ENCODE measurements around the gene GCHFR.
A peak's percentile ranks its signal among the peaks of the same experiment; 100 is the strongest.

The GCHFR gene

DNA sequence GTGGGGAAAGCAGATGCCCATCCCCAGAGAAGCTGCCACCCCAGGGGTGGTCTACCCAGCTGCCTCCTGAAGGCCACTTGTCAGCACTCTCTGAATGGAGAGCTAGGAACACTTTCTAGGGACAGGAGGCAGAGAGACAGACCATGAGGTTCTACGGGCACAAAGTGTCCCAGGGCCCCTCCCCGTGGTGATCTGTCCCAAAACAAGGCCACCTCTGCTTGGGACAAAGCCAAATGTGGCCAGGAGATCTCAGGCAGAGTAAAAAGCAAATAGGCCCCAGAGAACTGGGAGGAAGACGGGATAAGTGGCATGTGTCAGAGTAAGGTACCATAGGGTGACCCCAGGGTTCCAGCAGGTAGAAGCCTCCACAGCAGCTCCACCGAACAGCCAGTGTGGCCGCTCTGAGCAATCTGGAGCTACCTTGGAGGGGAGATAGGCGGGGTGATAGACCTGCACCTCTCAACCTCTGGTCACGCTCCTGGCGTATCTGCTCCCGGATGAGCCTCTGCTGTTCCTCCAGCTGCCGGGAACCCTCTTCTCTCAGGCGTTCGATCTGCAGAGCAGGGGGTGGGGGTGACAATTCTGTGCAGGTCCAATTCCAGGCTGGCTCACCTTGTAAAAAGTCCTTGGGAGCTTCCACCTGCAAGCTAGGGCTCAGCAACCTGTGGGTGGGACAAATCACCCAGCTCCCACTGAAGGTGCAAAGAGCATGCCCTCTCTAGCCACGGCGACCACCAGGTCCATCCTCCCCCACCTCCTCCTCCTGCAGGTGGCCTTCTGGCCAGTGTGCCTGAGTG lies 12.1 kb downstream of the GCHFR start:
- no peak for DNase-seq (ENCODE audit: low read depth)

DNA sequence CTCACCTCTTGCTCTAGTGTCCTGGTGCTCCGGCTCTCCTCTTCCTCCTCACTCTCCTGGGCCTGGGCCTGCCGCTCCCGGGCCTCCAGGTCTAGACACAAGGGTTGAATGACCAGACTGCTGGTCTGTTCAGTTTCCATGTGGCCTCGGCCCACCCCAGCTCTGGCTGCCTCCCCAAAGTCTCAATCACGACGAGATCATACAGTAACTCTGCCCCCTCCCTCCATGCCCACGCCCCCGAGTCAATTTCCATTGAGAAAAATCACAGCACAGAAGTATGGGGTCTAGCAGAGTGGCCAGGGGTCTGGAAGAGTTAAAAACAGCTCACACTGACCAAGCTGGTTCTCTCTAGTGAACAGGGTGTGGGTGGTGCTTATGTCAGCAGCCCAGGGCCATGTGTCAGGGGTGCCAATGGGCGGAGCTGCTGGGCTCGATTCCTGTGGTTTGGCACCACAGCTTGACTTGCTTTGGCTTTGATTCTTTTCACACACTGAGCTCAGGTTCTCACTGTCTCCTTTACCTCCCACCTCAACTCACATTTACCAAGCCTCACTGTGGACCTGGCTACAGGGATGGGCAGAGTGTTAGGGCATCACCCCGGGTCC lies 12.8 kb downstream of the GCHFR start:
- peak; percentile 51 for DNase-seq (ENCODE audit: low read depth)

DNA sequence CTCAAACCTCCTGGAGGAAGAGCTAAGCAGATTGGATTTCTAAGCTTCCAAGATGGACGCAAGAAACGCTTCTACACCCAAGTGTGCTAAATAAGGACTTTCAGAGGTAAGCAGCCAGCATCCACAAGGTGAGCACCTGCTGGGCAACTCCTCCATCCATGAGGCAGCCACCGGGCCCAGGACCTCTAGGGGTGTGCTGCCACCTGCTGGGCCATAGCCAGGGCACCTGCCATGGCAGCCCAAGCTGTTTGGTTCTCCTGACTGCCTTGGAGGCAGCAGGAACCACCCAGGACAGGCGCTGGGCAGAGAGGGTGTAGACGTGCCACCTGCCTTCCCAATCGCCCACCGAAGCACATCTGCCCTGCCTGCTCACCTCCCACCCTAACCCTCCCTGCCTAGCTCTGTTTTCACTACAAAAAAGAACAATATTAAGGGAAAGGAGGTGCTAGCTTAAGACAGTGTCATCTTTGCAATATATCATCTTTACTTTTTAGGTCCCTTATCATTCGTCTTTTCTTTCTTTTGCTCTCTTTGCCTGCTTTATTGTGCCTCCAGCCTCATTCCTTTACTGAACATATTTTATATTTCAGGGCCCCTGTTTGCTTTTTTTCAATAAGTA lies 18.9 kb downstream of the GCHFR start:
- peak; percentile 65 for DNase-seq (ENCODE audit: low read depth)

DNA sequence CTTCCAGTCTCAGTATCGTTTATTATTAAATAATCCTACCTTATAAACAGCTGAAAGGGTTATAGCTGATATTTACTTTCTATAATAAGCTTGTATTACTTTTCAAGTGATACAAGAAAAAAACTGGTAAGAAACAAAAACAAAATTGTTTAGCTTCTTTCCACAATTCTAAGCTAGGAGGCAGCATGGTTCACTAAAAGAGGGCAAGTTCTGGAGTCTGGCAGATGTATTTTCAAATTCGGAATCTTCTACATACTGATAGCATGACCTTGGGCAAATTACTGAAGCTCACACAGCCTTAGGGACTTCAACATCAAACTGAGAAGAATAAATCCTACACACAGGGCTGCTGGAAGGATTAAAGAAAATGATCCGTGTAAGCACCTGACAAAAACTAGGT lies 21.3 kb downstream of the GCHFR start:
- no peak for DNase-seq (ENCODE audit: low read depth)

DNA sequence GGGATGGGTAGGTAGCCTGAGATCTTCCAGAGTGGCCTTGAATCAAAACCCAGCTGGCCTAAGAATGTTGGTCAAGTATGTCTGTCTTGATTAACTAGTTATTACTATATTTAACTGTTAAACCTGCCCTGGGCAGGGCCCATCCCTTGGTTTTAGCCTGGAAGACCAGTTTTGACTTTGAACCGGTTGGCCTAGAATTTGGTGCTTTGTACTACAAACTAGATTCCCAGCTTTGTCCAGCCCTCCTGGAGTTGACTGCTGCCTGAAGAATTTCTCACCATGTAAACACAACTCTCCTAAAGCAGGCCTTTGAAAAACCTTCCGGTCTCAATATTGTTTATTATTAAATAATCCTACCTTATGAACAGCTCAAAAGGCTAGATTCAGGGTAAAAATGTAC lies 21.9 kb downstream of the GCHFR start:
- no peak for DNase-seq (ENCODE audit: low read depth)

DNA sequence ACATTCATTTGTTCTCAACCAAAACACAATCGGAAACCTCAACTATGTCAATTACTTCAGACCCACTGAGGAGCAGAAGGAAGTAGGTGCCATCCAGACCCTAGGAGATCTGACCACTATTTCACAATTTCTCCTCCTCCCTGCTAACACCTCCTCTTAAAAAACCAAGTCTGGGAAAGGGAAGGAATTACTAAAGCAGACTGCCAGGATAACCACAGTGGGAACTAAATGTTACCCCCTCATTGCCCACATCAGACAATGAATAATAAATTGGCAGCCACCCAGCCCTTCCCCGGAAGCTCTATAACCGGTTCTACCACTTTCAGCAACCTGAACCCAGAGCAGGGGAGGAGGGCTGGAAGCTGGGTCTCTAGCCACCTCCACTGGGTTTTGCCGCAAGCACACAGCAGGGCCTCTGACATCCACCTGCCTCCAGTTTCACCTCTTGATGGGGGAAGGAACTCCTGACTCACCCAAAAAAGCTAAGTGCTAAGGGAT lies 23.5 kb downstream of the GCHFR start:
- no peak for DNase-seq (ENCODE audit: low read depth)

DNA sequence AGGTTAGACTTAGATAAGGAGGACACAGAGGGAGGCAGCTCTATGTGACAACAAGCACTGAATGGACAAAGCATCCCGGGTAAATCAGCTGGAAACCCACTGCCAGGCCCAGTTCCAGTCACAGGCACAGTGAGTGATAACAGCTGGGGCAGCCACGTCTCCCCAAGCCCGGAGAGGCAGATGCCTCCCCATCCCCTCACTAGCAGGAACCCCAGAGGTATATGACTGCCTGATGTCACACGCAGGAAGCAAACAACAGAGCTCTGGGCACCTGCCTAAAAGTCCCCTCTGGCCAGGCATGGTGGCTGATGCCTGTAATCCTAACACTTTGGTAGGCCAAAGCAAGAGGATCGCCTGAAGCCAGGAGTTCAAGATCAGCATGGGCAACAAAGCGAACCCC lies 24.1 kb downstream of the GCHFR start:
- DNase-seq (ENCODE audit: low read depth), result no peak

DNA sequence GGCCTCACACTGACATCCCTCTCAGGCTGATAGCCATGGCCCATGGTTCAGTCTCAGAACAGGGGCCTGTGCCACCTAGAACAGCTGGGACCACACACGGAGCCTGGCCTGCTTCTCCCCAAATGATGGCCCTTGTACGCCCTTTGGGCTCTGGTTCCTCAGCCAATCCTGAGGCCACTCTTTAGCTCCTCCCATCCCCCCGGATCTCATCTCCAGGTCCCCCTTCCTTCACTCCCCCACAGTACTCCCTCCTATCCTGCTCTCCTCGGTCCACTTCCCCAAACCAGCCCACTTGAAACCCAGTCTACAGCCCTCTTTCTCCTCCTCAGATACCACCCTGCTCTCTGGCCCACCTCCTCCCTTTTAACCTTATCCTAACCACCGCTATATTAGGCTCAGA lies 25.3 kb downstream of the GCHFR start:
- DNase-seq (ENCODE audit: low read depth), result no peak

DNA sequence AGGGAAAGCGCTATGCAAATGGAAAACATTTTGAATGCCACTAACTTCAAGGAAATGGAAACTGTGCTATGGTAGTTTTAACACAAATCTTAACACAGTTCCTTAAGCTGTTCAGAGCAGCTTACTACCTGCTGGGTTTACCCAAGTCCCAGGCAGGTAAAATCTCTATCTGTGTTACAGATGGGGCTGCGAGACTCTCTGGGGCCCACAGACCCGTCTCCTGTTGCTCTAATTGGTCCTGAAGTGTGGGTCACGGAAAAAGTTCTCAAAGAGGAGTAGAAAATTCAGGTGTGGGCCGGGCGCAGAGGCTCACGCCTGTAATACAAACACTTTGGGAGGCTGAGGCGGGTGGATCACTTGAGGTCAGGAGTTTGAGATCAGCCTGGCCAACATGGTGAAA lies 26.1 kb downstream of the GCHFR start:
- no peak for DNase-seq (ENCODE audit: low read depth)

DNA sequence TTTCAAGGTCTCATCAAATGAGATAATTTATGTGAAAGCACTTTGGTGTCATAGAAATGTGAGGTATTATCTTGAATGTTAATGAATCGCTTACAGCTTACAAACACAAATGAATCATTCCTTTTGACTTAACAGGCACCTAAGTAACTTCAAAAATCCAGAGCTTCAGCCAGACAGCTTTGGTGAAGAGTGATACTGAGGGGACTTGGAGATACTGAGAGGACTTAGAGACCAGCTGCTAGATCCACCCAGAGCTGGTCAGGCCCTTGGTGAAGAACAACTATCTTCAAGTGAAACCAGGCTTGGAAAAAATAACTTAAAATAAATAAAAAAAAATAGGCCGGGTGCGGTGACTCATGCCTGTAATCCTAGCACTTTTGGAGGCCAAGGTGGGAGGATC lies 26.9 kb downstream of the GCHFR start:
- no peak for DNase-seq (ENCODE audit: low read depth)

DNA sequence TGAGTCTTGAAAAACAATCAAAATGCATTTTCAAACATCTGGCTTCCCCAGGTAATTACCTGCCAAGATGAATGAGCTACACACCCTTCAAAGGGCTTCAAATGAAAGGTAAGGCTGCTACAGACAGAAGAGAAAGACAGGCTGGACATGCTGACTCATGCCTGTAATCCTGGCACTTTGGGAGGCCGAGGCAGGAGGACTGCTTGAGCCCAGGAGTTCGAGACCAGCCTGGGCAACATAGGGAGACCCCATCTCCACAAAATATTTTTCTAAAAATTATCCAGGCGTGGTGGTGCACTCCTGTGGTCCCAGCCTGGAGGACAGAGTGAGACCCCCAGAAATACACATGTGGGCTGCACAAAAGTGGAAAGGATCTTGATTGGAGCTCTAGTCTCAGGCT lies 28.5 kb downstream of the GCHFR start:
- DNase-seq (ENCODE audit: low read depth), result no peak

DNA sequence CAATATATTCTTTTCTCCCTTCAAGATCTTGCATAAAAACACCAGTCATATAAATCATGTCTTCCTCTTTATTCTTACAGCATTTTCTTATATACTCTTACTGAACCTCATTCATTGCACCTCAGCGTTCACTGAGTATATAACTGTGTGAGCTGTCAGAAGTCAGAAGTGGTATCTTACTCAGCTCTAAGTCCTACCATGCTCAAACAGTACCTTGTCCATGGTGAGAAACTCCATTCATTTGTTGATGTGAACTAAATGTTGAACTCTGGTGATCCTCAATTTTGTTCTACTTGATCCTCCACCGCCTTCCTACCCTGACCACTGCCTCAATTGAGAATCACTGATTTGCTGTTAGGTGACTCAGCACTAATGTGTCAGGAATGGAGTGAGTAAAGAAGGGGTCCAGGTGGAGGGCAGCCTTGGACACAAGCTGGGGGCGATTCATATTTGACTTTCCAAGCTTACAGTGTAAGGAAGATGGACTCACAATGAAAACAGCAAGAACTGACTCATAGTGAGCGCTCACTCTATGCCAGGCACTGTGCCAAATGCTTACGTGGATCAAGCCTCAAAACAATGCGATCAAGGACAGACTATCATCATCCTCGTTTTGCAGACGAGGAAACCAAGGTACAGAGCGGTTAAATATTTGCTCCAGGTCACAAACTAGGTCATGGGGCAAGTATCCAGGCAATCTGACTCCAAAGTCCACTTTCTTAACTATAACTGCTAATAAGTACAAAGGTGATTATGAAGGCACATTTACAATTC lies 29.5 kb downstream of the GCHFR start:
- no peak for DNase-seq (ENCODE audit: low read depth)

DNA sequence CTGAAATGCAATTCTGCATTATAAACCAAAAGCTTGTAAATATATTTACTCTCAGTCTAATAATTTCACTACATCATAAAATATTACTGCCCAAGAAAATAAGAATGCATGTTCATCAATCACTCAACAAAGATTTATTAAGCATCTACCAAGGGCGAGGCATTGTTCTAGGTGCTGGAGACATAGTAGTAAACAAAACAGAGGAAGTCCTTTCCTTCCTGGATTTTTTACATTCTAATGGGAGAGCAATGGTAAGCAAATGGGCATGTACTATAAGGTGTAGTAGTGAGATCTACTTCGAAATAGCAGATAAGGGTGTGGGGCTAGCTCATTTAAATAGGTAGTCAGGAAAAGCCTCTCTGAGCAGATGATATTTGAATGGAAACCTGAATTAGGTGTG lies 32.2 kb downstream of the GCHFR start:
- DNase-seq (ENCODE audit: low read depth), result no peak

DNA sequence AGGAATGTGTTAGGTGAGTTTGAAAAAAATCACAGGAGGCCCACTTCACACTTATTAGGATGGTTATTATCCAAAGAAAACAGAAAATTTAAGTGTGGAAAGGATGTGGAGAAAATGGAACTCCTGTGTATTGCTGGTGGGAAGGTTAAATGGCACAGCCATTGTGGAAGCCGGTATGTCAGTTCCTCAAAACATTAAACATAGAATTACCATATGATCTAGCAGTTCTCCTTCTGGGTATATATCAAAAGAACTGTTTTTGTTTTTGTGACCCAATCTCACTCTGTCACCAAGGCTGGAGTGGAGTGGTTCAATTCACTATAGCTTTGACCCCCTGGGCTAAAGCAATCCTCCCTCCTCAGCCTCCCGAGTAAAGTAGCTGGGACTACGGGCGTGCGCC lies 32.6 kb downstream of the GCHFR start:
- no peak for DNase-seq (ENCODE audit: low read depth)

DNA sequence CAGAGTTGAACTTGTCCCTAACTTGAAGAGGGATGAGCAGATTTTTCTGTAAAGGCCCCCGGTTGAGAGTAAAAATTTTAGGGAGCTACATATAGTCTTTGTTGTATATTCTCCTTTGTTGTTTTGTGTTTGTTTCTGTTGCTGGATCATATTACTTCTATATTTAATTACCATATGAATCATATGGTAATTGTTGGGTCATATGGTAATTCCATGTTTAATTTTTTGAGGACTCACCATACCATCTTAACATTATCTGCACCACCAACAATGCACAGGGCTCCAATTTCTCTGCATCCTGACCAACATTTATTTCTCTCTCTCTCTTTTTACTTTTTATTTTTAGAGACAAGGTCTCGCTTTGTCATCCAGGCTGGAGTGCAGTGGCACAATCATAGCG lies 35.7 kb downstream of the GCHFR start:
- DNase-seq (ENCODE audit: low read depth), result no peak

DNA sequence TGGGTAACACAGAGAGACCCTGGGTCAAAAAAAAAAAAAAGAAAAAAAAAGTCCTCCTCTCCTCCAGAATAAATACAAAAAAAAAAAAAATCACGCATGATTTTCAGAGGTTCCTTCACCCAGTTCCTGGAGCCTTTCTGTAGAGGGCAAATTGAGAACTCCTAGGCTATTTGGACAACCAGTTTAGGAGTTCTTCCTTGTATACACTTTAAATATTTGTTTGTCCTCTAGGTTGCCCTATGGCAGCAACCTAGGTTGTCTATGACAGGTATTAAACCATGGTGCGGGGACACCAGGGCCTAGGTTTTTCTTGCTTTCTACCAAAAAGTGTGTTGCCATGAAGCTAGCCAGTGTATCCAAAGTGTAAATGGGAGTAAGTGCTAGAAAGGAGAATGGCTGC lies 39.2 kb downstream of the GCHFR start:
- no peak for DNase-seq (ENCODE audit: low read depth)

DNA sequence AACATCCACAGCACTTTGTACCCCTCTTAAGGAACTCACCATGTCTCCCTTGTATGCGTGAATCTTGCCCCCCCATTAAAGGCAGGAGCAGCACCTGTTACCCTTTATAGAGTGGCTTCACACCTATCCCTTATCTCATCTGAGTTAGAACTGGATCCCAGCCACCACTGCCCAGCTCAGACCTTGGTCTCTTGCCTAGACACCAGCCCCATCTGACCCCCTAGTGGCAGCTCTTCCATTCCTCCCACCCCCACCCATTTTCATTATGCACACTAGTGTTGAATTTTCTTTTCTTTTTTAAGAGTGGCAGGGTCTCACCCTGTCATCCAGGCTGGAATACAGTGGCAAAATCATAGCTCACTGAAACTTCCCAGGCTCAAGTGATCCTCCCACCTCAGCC lies 39.8 kb downstream of the GCHFR start:
- DNase-seq (ENCODE audit: low read depth), result no peak

DNA sequence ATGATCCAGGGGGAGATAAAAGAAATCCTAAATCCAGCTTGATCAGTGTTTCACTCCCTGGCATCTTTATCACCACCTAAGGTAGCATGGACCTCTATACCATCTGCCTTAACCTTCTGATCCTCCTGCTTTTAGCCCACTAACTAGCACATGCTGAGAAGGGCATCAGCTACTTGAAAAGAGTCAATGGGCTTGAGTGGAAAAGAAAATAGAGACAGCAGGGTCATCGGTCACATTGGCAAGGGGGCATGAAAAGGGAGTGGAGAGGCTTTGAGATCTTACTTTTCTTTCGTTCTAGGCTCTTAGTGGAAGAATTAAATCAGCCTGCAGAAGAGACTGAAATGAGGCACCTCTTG lies 42.8 kb downstream of the GCHFR start:
- DNase-seq (ENCODE audit: low read depth), result no peak

DNA sequence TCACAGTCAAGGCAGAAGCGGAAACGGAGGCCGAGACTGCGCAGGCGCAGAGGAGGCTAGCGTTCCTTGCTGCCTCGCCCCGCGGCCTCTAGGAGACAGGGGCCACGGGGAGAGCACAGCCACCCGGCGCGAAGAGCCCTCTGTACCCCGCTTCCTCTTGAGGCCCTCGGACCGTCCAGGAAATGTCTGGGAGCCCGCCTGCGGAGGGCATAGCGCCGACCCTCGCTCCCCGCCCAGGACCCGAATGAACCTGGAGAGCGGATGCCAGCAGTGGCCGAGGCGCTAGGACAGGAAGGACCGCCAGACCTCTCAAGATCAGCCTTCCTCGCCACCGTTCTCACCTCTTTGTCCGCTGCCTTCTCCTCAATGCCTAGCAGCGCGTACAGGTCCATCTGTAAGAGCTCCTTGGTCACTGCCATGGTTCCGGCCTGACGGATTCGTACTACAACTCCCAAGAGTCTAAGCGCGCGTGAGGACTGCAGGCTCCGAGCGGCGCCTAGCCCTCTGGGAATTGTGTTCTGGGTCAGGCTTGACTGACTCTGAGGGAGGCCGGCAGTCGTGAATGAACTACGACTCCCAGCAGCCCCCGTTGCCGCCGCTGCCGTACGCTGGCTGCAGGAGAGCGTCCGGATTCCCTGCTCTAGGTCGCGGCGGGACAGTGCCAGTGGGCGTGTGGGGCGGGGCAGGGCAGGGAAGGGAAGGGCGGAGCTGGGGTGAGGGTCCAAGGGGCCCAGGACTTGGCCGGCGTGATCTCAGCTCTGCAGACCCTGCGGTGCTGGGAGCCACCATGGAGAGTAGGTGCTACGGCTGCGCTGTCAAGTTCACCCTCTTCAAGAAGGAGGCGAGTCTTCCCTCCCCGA lies 43.4 kb downstream of the GCHFR start, which contains the start of the genes DNAJC17 and ZFYVE19:
Gene DNAJC17, minus strand, starts transcription at position 446 of the 860 bp plus-strand sequence. Its CDS starts 27 bp downstream, at position 419.
Gene ZFYVE19, plus strand, starts transcription at position 62 of the 860 bp plus-strand sequence. Its CDS starts 501 bp downstream, at position 563.
- DNase-seq (ENCODE audit: low read depth), result peak; percentile 87

DNA sequence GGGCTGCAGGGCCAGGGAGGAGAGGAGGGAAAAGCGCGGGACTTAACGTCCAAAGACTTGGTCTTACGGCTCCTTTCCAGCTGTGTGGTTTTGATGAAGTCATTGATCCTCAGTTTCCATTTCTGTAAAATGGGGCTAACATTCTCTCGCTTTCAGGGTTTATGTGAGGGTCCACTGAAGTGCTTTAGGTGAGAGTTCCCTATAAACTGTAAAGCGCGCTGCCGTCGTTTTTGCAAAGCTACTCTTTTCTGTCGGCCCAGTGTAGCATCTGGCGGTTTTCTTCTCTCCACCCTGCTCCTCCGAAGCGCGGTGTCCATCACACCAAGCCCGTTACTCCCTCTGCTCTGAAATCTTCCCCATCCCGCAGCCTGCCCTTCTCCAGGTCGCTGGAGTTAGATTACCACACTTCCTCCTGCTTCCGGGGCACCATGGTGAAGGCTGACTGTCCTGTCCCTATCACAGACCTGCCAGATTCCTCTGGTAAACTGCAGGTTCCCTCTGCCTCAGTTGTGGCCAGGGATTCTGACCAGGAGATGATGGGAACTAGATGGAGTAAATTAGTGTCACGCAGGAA lies 44.1 kb downstream of the GCHFR start:
- DNase-seq (ENCODE audit: low read depth), result no peak

DNA sequence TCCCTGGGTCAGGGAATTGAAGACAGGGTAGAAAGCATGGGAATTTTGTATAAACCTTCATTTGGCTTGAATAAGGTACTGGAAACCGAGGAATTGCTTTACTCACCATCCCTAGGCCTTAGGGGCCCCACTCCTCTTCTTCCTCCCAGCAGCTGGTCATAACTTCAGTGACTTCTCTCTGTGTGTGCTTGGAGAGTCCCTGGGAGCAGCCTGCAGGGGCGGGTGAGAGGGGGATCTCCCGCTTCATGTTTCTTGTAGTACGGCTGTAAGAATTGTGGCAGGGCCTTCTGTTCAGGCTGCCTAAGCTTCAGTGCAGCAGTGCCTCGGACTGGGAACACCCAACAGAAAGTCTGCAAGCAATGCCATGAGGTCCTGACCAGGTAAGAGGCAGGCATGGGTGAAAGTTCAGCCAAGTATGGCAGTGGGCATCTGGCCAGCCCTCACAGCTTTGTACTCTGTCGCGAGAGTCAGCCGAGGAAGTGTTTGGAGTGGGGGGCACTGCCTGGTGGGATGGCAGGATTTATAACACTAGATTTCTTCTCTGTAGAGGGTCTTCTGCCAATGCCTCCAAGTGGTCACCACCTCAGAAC lies 45.1 kb downstream of the GCHFR start:
- no peak for DNase-seq (ENCODE audit: low read depth)

Data from activated gamma-delta T cell treated with anti-CD3 and anti-CD28 coated beads, Interleukin-2, amount 50 U/mL, for 16 hours (primary cell).